HG02798 (cell line): Measurements from ENCODE around the gene CTNNA3.

Experiments
- ATAC-seq: cut with Tn5 transposase; IDR thresholded peaks from one replicate; pipeline ENCODE4 v1.9.1; 2021; ENCODE audit warnings: mild to moderate bottlenecking; ENCODE audit not compliant: unreplicated experiment, poor library complexity

The CTNNA3 gene

GRCh38 chr10:66148312-66148711, 1547.7 kb downstream of the CTNNA3 start:
- ATAC-seq, result no peak

DNA sequence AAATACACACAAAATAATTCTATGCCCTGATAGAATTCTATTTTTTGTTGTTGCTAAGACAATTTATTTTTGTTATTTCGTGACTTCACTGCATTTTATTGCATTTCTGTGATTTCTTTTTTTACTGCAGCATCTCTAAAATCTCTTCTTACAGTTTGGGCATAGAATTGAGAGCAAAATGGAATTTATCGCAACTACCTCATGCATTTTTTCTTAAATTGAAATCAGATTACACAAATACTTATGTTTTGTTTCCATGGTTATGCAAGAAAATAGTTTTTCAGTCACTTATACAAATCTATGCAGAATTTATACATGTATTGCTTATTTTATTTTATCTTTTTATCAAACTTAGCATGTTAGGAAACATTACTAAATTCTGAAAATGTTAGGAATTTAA, 1552.0 kb downstream of the CTNNA3 start:
- no peak for ATAC-seq

- no peak for ATAC-seq
Measured at GRCh38 chr10:66102756-66103155, 1593.2 kb downstream of the CTNNA3 start.

- ATAC-seq, result no peak
Measured at GRCh38 chr10:66098595-66099480, 1597.2 kb downstream of the CTNNA3 start.

- no peak for ATAC-seq
Measured at GRCh38 chr10:66095610-66096009, 1600.4 kb downstream of the CTNNA3 start.

DNA sequence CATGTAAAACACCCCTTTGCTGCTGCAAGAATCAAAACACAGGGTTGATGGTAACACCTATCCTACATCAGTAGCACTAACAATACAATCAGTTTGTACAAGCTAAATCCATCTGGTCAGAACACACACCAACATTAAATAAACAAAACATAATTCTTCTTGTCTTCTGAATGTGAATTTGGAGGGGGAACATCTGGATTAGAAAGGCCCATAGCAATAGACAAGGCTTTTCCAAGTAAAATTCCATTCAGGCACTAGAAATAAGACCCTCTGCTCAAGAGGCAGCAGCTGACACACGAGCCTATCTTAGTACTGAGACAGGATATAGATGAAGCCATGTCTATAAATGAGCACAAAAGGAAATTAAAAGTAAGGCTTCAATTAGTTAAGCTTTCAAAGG, 1610.1 kb downstream of the CTNNA3 start:
- ATAC-seq, result no peak

GRCh38 chr10:66071907-66072306, 1624.1 kb downstream of the CTNNA3 start:
- no peak for ATAC-seq

GRCh38 chr10:66058594-66058993, 1637.4 kb downstream of the CTNNA3 start:
- no peak for ATAC-seq

DNA sequence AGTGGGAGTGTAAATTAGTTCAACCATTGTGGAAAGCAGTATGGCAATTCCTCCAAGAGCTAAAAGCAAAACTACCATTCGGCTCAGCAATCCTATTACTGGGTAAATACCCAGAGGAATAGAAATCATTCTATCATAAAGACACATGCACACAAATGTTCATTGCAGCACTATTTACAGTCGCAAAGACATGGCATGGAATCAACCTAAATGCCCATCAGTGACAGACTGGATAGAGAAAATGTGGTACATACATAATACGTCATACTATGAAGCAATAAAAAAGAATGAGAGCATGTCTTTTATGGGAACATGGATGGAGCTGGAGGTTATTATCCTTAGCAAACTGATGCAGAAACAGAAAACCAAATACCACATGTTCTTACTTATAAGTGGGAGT, 1646.7 kb downstream of the CTNNA3 start:
- ATAC-seq, result no peak

DNA sequence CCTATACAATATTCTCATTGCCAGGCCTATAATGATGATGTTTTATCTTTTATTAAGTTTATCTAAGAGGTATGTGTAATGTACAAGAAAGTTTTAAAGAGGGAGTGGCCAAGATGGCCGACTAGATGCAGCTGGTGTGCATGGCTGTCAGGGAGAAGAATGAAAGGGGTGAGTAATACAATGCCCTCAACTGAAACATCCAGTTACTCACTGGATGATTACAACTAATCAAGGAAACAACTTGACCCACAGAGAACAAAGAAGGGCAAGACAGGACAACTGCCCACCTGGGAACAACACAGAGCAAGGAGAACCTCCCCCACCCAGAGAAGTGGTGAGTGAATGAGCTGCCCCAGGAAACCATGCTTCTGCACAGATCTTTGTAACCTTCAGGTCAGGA, 1650.1 kb downstream of the CTNNA3 start:
- no peak for ATAC-seq

- ATAC-seq, result no peak
Measured at GRCh38 chr10:66041771-66042170, 1654.2 kb downstream of the CTNNA3 start.

DNA sequence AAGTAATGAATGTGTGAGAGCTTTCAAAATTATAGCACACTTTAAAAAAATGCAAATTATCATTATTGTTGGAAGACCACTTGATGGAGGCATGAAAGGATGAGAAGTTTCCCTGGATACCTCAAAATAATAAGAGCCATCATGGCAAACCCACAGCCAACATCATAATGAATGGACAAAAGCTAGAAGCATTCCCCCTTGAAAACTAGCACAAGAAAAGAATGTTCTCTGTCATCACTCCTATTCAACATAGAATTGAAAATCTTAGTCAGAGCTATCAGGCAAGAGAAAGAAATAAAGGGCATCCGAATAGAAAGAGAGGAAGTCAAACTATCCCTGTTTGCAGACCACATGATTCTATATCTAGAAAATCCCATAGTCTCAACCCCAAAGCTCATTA, 1657.4 kb downstream of the CTNNA3 start:
- no peak for ATAC-seq

DNA sequence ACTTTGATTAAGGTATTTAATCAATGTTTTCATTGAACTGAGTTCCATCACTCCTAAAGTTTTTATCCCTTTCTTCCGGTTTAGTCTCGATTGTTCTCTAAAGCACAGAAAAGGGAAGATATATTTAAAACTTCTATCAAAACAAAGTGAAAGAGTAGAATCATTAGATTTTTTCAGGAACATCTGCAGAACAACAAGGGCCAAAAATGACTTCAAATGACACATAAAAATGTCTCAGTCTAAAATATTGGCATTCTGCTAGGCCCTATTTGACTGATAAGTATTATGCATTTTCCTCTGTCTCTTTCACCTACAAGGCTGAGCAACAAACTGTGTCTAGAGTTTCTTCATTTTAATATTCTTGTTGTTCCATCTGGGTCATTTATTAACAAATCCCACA, 1669.7 kb downstream of the CTNNA3 start:
- ATAC-seq, result no peak

- no peak for ATAC-seq
Measured at GRCh38 chr10:66025186-66025585, 1670.8 kb downstream of the CTNNA3 start.

- ATAC-seq, result no peak
Measured at GRCh38 chr10:66021423-66021822, 1674.6 kb downstream of the CTNNA3 start.

GRCh38 chr10:66008221-66008620, 1687.8 kb downstream of the CTNNA3 start:
- no peak for ATAC-seq

GRCh38 chr10:66006411-66006810, 1689.6 kb downstream of the CTNNA3 start:
- ATAC-seq, result no peak

DNA sequence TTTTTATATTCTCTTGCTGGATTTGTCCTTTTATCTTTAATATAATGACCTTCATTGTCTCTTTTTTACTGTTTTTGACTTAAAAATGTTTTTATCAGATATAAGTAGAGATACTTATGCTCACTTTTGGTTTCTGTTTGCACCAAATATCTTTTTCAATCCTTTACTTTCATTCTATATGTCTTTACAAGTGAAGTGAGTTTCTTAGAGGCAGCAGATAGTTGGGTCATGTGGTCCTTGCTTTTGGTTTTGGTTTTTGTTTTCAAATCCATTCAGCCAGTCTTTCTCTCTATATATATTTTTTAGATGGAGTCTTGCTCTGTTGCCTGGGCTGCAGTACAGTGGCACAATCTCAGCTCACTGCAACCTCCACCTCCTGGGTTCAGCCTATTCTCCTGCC, 1702.5 kb downstream of the CTNNA3 start:
- no peak for ATAC-seq

DNA sequence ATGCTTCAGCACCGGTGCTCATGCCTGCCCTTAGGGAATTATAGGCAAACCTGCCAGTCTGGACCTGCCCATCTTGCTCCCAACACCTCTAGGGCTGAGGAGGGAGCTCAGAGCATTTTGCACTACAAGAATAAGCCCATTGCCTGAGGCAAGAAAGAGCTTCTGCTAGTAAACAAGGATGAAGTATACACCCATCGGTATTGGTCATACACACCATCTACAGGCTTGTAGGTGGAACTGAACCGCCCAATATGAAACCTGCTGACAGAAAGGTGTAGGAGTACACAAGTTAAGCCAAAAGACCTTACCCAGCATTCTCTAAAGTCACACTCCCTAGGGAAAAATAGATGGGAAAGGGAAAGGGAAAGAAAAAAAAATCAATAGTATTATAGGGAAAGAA, 1727.1 kb downstream of the CTNNA3 start:
- no peak for ATAC-seq

DNA sequence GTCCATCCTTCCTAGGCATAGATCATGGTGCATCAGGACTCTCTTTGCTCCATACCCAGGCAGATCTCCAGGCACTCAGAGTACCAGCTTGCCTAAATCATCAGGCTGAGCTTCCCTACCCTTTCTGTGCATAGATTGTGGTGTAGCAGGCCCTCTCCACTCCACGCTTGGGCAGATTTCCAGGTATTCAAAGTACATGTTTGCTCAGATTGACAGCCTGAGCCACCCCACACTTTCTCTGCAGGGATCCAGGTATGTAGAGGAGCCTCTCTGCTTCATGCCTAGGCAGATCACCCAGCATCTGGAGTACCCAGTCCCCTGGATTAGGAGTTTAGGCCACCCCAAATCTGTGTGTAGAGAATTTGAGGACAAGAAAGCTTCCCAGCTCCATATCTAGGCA, 1727.6 kb downstream of the CTNNA3 start:
- no peak for ATAC-seq

DNA sequence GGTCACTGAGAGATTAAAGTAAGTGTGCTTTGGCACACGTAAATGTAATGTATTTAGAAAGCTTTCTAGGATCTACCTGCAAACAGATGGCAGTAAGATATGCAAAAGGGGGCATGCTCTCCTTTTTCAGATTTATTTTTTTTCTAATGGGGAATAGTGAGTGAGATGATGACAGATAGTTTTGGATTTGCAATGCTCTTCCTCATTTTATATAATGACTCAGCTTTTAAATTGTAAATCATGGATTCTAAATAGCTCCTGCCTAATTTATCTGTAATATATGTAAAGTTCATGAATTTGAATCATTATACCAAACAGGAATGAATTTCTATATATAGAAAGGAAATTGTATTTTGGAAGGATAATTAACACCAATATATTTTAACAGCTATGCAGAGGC, 1731.8 kb downstream of the CTNNA3 start:
- no peak for ATAC-seq

GRCh38 chr10:65952086-65952485, 1743.9 kb downstream of the CTNNA3 start:
- no peak for ATAC-seq
